GM23248 (cell line): Measurements from ENCODE around the gene TNNI3K. TPM values are rescaled to one million over a fixed set of nuclear protein-coding genes. Genes with fewer than 3 reads are reported as not detected.

ENCODE experiments used
- DNase-seq: peaks from one replicate; pipeline ENCODE4 v3.0.0-alpha.2; 2015
- H2AFZ ChIP-seq: fragments of 200-600 bp; sonication (generic); 2 replicates; pipeline ENCODE4 v1.6.1; 2016; ENCODE audit warnings: antibody characterized with exemption
- H3F3A ChIP-seq: fragments of 200-600 bp; sonication (generic); 2 replicates; pipeline ENCODE4 v1.6.1; 2016; ENCODE audit warnings: mild to moderate bottlenecking, antibody characterized with exemption, mixed run types; ENCODE audit not compliant: insufficient read depth
- H3K27ac ChIP-seq: fragments of 200-600 bp; sonication (generic); 2 replicates; pipeline ENCODE4 v1.5.1; 2016; ENCODE audit warnings: mild to moderate bottlenecking
- H3K27me3 ChIP-seq: fragments of 200-600 bp; sonication (generic); replicated peaks from 2 replicates; pipeline ENCODE4 v1.6.1; 2016; ENCODE audit warnings: mild to moderate bottlenecking; ENCODE audit not compliant: insufficient read depth
- H3K36me3 ChIP-seq: fragments of 200-600 bp; sonication (generic); 2 replicates; pipeline ENCODE4 v1.6.1; 2016; ENCODE audit warnings: low read depth, mild to moderate bottlenecking
- H3K4me1 ChIP-seq: fragments of 200-600 bp; sonication (generic); 2 replicates; pipeline ENCODE4 v1.6.1; 2016; ENCODE audit warnings: mild to moderate bottlenecking; ENCODE audit not compliant: insufficient read depth
- H3K4me2 ChIP-seq: fragments of 200-600 bp; sonication (generic); one replicate; pipeline ENCODE4 v1.6.1; 2016; ENCODE audit warnings: mild to moderate bottlenecking; ENCODE audit not compliant: unreplicated experiment
- H3K4me3 ChIP-seq: fragments of 200-600 bp; sonication (generic); 2 replicates; pipeline ENCODE4 v1.5.1; 2016; ENCODE audit warnings: mild to moderate bottlenecking
- H3K79me2 ChIP-seq: fragments of 200-600 bp; sonication (generic); 2 replicates; pipeline ENCODE4 v1.6.1; 2016; ENCODE audit warnings: mild to moderate bottlenecking; ENCODE audit not compliant: insufficient read depth
- H3K9ac ChIP-seq: fragments of 200-600 bp; sonication (generic); 2 replicates; pipeline ENCODE4 v1.6.1; 2016; ENCODE audit warnings: mild to moderate bottlenecking
- H3K9me2 ChIP-seq: fragments of 200-600 bp; sonication (generic); 2 replicates; pipeline ENCODE4 v1.6.1; 2016; ENCODE audit warnings: mixed run types, mild to moderate bottlenecking, moderate library complexity; ENCODE audit not compliant: insufficient read depth
- H3K9me3 ChIP-seq: fragments of 200-600 bp; sonication (generic); one replicate; pipeline ENCODE4 v1.6.1; 2017; ENCODE audit warnings: low read depth
- H4K20me1 ChIP-seq: fragments of 200-600 bp; sonication (generic); 2 replicates; pipeline ENCODE4 v1.6.0; 2016; ENCODE audit not compliant: insufficient read depth
- EZH2 ChIP-seq: fragments of 200-600 bp; sonication (generic); IDR thresholded peaks from 2 replicates; pipeline ENCODE4 v1.6.1; 2018; ENCODE audit warnings: antibody characterized with exemption, mild to moderate bottlenecking; ENCODE audit not compliant: insufficient read depth, poor library complexity, severe bottlenecking
- EZH2phosphoT487 ChIP-seq: fragments of 200-600 bp; sonication (generic); IDR thresholded peaks from 2 replicates; pipeline ENCODE4 v1.6.1; 2018; ENCODE audit warnings: antibody characterized with exemption, moderate library complexity, mild to moderate bottlenecking, low read depth; ENCODE audit not compliant: insufficient read depth
- WGBS, 2 experiments: methylation state at CpG; one replicate each; pipeline ENCODE4 v1.1.6; 2015 to 2017; ENCODE audit warnings: low lambda C conversion rate in 2 of 2, low coverage in 1 of 2; ENCODE audit errors: missing lambda C conversion rate in 2 of 2; 5-methylcytosine and 5-hydroxymethylcytosine counted together
- in situ Hi-C: fragments of 300-500 bp; cut with MboI; formaldehyde crosslinking; loops from 2 replicates; pipeline ENCODE4 v1.15.0; 2020
- polyA plus RNA-seq: library from polyadenylated mRNA; unstranded; fragments of >200 nt; fragmentation: Nextera tagmentation; extraction: Ambion mirVana; gene quantifications from 2 replicates; pipeline ENCODE4 v1.2.1, GENCODE V29; 2016
- total RNA-seq: library from RNA; depleted of rRNA; stranded (reverse); fragments of >200 nt; shearing (Covaris generic); gene quantifications from 2 replicates; pipeline ENCODE4 v1.2.3, GENCODE V29; 2014

The TNNI3K gene
- total and polyA plus RNA-seq, 2 experiments from 2014 or later = not detected

- no peaks in the 10 kb centered on the region for H3K27me3 ChIP-seq
- no peaks in the 10 kb centered on the region for H4K20me1 ChIP-seq
- no peaks in the 10 kb centered on the region for H3F3A ChIP-seq
- WGBS, 2 experiments = 85 to 86% methylated on average over 5 of the region's 5 CpGs
- H3K4me3 ChIP-seq = no peak overlapping the region
- no peaks in the 10 kb centered on the region for H3K79me2 ChIP-seq
- TF ChIP-seq EZH2phosphoT487 = no peak
- TF ChIP-seq EZH2 = no peak
- H2AFZ ChIP-seq = no peak overlapping the region
- H3K4me1 ChIP-seq = no peaks in the 10 kb centered on the region
- in situ Hi-C loops = no loop called here
- no peak overlapping the region for H3K27ac ChIP-seq
- no peak overlapping the region for H3K4me2 ChIP-seq
- H3K9me3 ChIP-seq = no peaks in the 10 kb centered on the region
- no peak overlapping the region for H3K9ac ChIP-seq
- no peaks in the 10 kb centered on the region for H3K9me2 ChIP-seq
- no peak for DNase-seq
- H3K36me3 ChIP-seq = no peaks in the 10 kb centered on the region
Observed at GRCh38 chr1:74222701-74223100, 12.5 kb upstream of the TNNI3K start.

GRCh38 chr1:74223453-74223852, 11.7 kb upstream of the TNNI3K start:
- H3K4me3 ChIP-seq = no peak overlapping the region
- H3K4me1 ChIP-seq = no peaks in the 10 kb centered on the region
- H3K27me3 ChIP-seq = no peaks in the 10 kb centered on the region
- 9 to 15% methylated on average over 3 of the region's 3 CpGs for WGBS, 2 experiments
- H3K4me2 ChIP-seq = no peak overlapping the region
- H3K9ac ChIP-seq = no peak overlapping the region
- H3K36me3 ChIP-seq = no peaks in the 10 kb centered on the region
- H3K9me2 ChIP-seq = no peaks in the 10 kb centered on the region
- in situ Hi-C loops = no loop called here
- H3K9me3 ChIP-seq = no peaks in the 10 kb centered on the region
- no peaks in the 10 kb centered on the region for H3F3A ChIP-seq
- H2AFZ ChIP-seq = no peak overlapping the region
- H4K20me1 ChIP-seq = no peaks in the 10 kb centered on the region
- TF ChIP-seq EZH2 (no peak), EZH2phosphoT487 (no peak)
- no peak for DNase-seq
- no peaks in the 10 kb centered on the region for H3K79me2 ChIP-seq
- H3K27ac ChIP-seq = no peak overlapping the region

- WGBS, 2 experiments = 81 to 87% methylated on average over 3 of the region's 3 CpGs
Observed at GRCh38 chr1:74236440-74236839, 1.3 kb downstream of the TNNI3K start.

GRCh38 chr1:74237035-74237434, 1.8 kb downstream of the TNNI3K start:
- Histone ChIP-seq H3K9ac (no peak overlapping the region), H3K79me2 (no peaks in the 10 kb centered on the region), H3K9me3 (no peaks in the 10 kb centered on the region), H2AFZ (no peak overlapping the region), H3K9me2 (no peaks in the 10 kb centered on the region), H3K4me2 (no peak overlapping the region), H3K4me1 (no peaks in the 10 kb centered on the region), H3F3A (no peaks in the 10 kb centered on the region), H3K36me3 (no peaks in the 10 kb centered on the region), H3K27me3 (no peaks in the 10 kb centered on the region), H4K20me1 (no peaks in the 10 kb centered on the region), H3K27ac (no peak overlapping the region), H3K4me3 (no peak overlapping the region)
- in situ Hi-C loops = no loop called here
- DNase-seq = no peak
- WGBS, 2 experiments = 7 to 18% methylated on average over 1 of the region's 1 CpG
- TF ChIP-seq EZH2 (no peak), EZH2phosphoT487 (no peak)

More at GRCh38 chr1:74236440-74236839, 1.3 kb downstream of the TNNI3K start:
- no peak overlapping the region for H3K4me2 ChIP-seq
- H3K79me2 ChIP-seq = no peaks in the 10 kb centered on the region
- in situ Hi-C loops = no loop called here
- no peaks in the 10 kb centered on the region for H4K20me1 ChIP-seq
- no peak overlapping the region for H3K27ac ChIP-seq
- H3K4me3 ChIP-seq = no peak overlapping the region
- TF ChIP-seq EZH2 (no peak), EZH2phosphoT487 (no peak)
- no peaks in the 10 kb centered on the region for H3K9me3 ChIP-seq
- H3K9ac ChIP-seq = no peak overlapping the region
- no peak overlapping the region for H2AFZ ChIP-seq
- H3K4me1 ChIP-seq = no peaks in the 10 kb centered on the region
- DNase-seq = no peak
- H3F3A ChIP-seq = no peaks in the 10 kb centered on the region
- H3K27me3 ChIP-seq = no peaks in the 10 kb centered on the region
- H3K36me3 ChIP-seq = no peaks in the 10 kb centered on the region
- no peaks in the 10 kb centered on the region for H3K9me2 ChIP-seq

- H3K4me2 ChIP-seq = no peak overlapping the region
- no peak for TF ChIP-seq EZH2
- no peak for TF ChIP-seq EZH2phosphoT487
- no peak overlapping the region for H3K4me3 ChIP-seq
- DNase-seq = no peak
- no peak overlapping the region for H3K9ac ChIP-seq
- H3K79me2 ChIP-seq = no peaks in the 10 kb centered on the region
- H3K27ac ChIP-seq = no peak overlapping the region
- no peak overlapping the region for H2AFZ ChIP-seq
- no peaks in the 10 kb centered on the region for H3K9me2 ChIP-seq
- H3F3A ChIP-seq = no peaks in the 10 kb centered on the region
- in situ Hi-C loops = no loop called here
- no peaks in the 10 kb centered on the region for H3K9me3 ChIP-seq
- H3K27me3 ChIP-seq = no peaks in the 10 kb centered on the region
- H3K36me3 ChIP-seq = no peaks in the 10 kb centered on the region
- no peaks in the 10 kb centered on the region for H3K4me1 ChIP-seq
- no peaks in the 10 kb centered on the region for H4K20me1 ChIP-seq
- 60 to 69% methylated on average over 4 of the region's 4 CpGs for WGBS, 2 experiments
Observed at GRCh38 chr1:74237787-74238186, 2.6 kb downstream of the TNNI3K start.
